Transverse colon (tissue), 4 donors: Measurements from ENCODE around the gene SEL1L3.

Experiments used
- EP300 ChIP-seq: sonication (generic); formaldehyde crosslinking; IDR thresholded peaks from one replicate; pipeline ENCODE4 v1.6.1; 2017; ENCODE audit warnings: antibody characterized with exemption, low read depth
- POLR2A ChIP-seq: fragments of 450-650 bp; IDR thresholded peaks from one replicate; pipeline ENCODE4 v1.6.1; 2016; ENCODE audit warnings: antibody characterized with exemption, mild to moderate bottlenecking, moderate library complexity
- POLR2AphosphoS5 ChIP-seq, 3 donors: sonication (generic); formaldehyde crosslinking; IDR thresholded peaks; one replicate each; pipeline ENCODE4 v1.6.1; 2016; ENCODE audit warnings: antibody characterized with exemption in 3 of 3
- TF ChIP-seq, protein P1 (sequence below), 5 experiments: fragments of 200-600 bp in 3 of 5; fragments of 450-650 bp in 2 of 5; sonication (generic) in 3 of 5; IDR thresholded peaks; 1 replicate in 2 of 5; 2 replicates in 3 of 5; pipeline ENCODE4 v1.5.1; 2016 to 2017; ENCODE audit warnings: antibody characterized with exemption in 5 of 5, inconsistent platforms in 3 of 5, mild to moderate bottlenecking in 2 of 5, moderate library complexity in 1 of 5

DNA sequence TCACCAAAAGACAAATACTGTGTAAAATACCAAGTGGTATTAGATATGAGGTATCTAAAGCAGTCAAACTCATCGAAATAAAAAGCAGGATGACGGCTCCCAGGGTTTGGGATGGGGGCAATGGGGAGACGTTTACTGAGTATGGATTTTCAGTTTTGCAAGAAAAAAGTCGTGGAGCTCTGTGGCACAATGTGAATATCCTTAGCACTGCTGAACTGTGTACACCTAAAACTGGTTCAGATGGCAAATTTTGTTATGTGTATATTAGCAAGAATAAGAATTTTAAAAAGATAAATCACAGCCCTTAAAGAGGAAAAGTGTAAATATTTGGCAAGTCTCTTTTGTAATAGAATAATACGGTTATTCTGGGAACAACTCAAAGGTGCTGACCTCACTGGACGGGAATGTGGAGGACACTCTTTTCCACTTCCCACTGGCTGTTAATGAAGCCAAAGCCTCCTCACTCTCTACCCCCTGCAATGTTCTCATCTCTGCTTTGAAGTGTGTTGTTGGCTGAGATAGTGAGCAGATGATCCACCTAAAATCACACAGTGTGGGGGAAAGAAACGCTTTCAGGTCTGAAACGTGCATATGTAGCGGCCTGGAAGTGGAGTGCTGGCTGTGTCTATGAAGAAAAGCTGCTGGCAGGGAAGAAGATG lies 49.2 kb downstream of the SEL1L3 start:
- TF ChIP-seq, protein P1, sequence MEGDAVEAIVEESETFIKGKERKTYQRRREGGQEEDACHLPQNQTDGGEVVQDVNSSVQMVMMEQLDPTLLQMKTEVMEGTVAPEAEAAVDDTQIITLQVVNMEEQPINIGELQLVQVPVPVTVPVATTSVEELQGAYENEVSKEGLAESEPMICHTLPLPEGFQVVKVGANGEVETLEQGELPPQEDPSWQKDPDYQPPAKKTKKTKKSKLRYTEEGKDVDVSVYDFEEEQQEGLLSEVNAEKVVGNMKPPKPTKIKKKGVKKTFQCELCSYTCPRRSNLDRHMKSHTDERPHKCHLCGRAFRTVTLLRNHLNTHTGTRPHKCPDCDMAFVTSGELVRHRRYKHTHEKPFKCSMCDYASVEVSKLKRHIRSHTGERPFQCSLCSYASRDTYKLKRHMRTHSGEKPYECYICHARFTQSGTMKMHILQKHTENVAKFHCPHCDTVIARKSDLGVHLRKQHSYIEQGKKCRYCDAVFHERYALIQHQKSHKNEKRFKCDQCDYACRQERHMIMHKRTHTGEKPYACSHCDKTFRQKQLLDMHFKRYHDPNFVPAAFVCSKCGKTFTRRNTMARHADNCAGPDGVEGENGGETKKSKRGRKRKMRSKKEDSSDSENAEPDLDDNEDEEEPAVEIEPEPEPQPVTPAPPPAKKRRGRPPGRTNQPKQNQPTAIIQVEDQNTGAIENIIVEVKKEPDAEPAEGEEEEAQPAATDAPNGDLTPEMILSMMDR (IDR thresholded peaks at IDR 0.05): no peak
- TF ChIP-seq POLR2A (no peak), EP300 (no peak), POLR2AphosphoS5 (IDR thresholded peaks at IDR 0.05) (no peak)
